Right atrium auricular region (tissue), 2 donors: Measurements from ENCODE around the gene LMAN2. TPM values are rescaled to one million over a fixed set of nuclear protein-coding genes. Genes with fewer than 3 reads are reported as not detected.

Experiments
- DNase-seq: peaks from one replicate; pipeline ENCODE4 v3.0.0-alpha.2; 2019; ENCODE audit warnings: low spot score
- H3K27ac ChIP-seq, 2 donors: fragments of 200-600 bp; sonication (generic); 1 replicate in 1 of 2; 2 replicates in 1 of 2; pipeline ENCODE4 v1.5.1; 2016 to 2019
- H3K27me3 ChIP-seq, 2 donors: fragments of 200-600 bp; sonication (generic); one replicate each; pipeline versions ENCODE4 v1.5.1 to v1.6.0; 2017 to 2019
- H3K36me3 ChIP-seq: fragments of 200-600 bp; sonication (generic); one replicate; pipeline ENCODE4 v1.5.1; 2016
- H3K4me1 ChIP-seq, 2 donors: fragments of 200-600 bp; sonication (generic); one replicate each; pipeline versions ENCODE4 v1.5.1 to v1.6.0; 2017 to 2019
- H3K4me3 ChIP-seq, 2 donors: fragments of 200-600 bp; sonication (generic); 1 replicate in 1 of 2; 2 replicates in 1 of 2; pipeline ENCODE4 v1.5.1; 2017 to 2019; ENCODE audit warnings: mild to moderate bottlenecking in 1 of 2, moderate library complexity in 1 of 2
- H3K9me3 ChIP-seq, 2 donors: fragments of 200-600 bp; sonication (generic); one replicate each; pipeline ENCODE4 v1.5.1; 2019
- total RNA-seq, 2 donors: library from RNA; depleted of rRNA; stranded (reverse); fragments of >200 nt; gene quantifications; one replicate each; pipeline ENCODE4 v1.1.0, GENCODE V29; 2016
- TF ChIP-seq, protein P1 (sequence below), 2 donors: fragments of 200-600 bp; sonication (generic); IDR thresholded peaks; one replicate each; pipeline ENCODE4 v1.5.1; 2019; ENCODE audit warnings: antibody characterized with exemption in 2 of 2

LMAN2 gene
- total RNA-seq, 2 donors from 2014 or later, result 128 to 134 TPM

DNA sequence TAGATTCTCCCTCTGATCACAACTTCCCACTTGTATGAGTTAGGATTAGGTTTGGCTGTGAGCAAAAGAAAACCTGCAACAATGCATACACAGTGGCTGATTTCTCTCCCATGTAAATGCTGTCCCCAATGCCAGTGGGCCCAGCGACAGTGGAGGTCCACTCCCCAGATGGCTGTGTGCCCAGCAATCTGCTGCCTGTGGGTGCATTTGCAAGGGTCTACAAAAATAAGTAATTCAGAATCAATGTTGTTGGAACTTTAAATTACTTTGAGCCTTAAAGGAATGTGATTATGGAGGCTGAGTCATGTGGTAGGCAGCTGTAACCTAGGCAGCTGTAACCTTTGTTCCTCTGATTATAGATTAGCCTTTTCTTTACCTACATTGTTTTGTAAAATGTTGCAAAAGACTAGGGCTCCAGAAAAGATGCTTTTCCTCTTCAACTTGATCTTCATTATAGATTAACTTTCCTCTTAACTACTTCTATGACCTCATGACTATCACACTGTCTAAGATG lies 25.5 kb downstream of the LMAN2 start:
- Histone ChIP-seq H3K27me3 (no peaks in the 10 kb centered on the region), H3K9me3 (no peaks in the 10 kb centered on the region), H3K27ac (no peak overlapping the region), H3K36me3 (no peaks in the 10 kb centered on the region), H3K4me3 (no peak overlapping the region), H3K4me1 (no peaks in the 10 kb centered on the region)
- TF ChIP-seq, protein P1, sequence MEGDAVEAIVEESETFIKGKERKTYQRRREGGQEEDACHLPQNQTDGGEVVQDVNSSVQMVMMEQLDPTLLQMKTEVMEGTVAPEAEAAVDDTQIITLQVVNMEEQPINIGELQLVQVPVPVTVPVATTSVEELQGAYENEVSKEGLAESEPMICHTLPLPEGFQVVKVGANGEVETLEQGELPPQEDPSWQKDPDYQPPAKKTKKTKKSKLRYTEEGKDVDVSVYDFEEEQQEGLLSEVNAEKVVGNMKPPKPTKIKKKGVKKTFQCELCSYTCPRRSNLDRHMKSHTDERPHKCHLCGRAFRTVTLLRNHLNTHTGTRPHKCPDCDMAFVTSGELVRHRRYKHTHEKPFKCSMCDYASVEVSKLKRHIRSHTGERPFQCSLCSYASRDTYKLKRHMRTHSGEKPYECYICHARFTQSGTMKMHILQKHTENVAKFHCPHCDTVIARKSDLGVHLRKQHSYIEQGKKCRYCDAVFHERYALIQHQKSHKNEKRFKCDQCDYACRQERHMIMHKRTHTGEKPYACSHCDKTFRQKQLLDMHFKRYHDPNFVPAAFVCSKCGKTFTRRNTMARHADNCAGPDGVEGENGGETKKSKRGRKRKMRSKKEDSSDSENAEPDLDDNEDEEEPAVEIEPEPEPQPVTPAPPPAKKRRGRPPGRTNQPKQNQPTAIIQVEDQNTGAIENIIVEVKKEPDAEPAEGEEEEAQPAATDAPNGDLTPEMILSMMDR (IDR thresholded peaks at IDR 0.05), result no peak
- no peak for DNase-seq

DNA sequence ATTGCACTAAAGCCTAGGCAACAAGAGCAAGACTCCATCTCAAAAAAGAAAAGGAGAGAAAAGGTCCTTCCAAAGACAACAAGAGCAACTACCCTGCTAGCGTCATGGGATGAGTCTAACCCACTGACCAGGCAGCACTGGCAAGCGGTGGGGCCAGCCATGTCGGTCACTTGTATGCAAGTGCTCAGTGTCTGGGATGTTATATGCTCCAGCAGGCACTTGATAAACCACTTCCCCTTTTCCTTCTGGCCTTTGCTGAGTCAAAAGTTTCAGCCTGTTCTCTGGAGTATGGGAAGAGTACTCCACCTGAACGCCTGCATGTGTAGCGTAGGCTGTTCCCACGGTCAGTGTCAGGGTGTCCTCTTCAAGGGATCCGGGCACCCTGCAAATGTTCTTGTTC lies 30.6 kb downstream of the LMAN2 start:
- no peak for DNase-seq
- Histone ChIP-seq H3K9me3 (no peaks in the 10 kb centered on the region), H3K27ac (no peak overlapping the region), H3K27me3 (no peaks in the 10 kb centered on the region), H3K36me3 (no peaks in the 10 kb centered on the region), H3K4me1 (no peaks in the 10 kb centered on the region), H3K4me3 (no peak overlapping the region)
- TF ChIP-seq, protein P1 (IDR thresholded peaks at IDR 0.05), result no peak

DNA sequence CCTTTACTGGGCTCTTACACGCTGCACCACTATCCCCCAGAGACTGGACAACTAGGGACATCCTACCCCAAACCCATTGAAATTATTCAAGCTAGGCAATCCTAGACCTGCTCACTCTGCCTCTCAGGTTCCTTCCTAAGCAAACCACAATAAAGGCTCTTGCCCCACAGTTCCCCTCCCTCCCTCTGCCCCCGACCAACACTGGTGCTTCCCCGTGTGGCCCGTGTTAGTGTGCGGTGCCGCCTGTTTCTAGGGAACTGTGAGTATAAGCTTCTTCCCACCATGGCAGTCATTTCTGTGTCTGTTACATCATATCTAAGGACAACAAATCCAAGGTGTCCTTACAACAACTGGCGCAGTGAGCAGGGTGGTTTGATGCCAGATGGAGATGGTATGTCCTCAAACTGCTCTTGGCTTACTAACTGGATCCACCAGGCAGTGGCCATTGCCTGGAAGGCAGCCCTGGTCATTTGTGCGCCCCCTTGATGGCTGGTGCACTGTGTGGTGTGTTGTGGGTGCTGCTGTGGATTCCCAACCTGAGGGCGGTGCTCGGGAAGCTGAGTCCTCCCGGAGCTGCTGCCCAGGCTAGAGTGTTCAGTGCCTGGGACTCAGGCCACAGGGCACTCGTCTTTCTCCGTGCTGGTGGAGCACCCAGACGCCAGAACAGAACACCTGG lies 31.4 kb downstream of the LMAN2 start:
- Histone ChIP-seq H3K9me3 (no peaks in the 10 kb centered on the region), H3K36me3 (no peaks in the 10 kb centered on the region), H3K4me1 (no peaks in the 10 kb centered on the region), H3K4me3 (no peak overlapping the region), H3K27ac (no peak overlapping the region), H3K27me3 (no peaks in the 10 kb centered on the region)
- TF ChIP-seq, protein P1 (IDR thresholded peaks at IDR 0.05), result no peak
- DNase-seq, result no peak

DNA sequence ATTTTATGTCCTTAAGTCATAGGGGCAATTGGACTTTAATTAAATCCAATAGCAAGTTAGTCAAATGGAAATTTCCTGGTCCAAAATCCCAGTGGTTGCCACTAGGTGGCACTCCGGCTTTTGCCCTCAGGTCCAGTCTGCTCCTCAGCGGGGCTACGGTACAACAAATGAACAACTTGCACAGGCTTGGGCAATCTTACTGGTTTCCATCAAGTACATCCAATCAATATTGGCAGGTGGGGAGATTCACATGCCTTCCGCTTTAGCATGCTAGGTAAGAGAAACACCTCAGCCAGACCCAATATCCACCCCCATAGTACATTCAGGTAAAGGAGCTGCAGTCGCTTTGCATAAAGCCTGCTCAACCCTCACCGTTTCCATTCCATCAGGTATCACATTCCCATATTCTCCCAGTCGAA lies 33.5 kb downstream of the LMAN2 start:
- no peaks in the 10 kb centered on the region for H3K9me3 ChIP-seq
- no peak overlapping the region for H3K4me3 ChIP-seq
- DNase-seq, result peak; percentile 82
- H3K36me3 ChIP-seq, result no peaks in the 10 kb centered on the region
- H3K27ac ChIP-seq, result no peak overlapping the region
- peaks cover 0 to 1% of the 10 kb centered on the region in 2 donors for H3K4me1 ChIP-seq
- TF ChIP-seq, protein P1 (IDR thresholded peaks at IDR 0.05), result peak; percentile 66 to 86
- H3K27me3 ChIP-seq, result no peaks in the 10 kb centered on the region

DNA sequence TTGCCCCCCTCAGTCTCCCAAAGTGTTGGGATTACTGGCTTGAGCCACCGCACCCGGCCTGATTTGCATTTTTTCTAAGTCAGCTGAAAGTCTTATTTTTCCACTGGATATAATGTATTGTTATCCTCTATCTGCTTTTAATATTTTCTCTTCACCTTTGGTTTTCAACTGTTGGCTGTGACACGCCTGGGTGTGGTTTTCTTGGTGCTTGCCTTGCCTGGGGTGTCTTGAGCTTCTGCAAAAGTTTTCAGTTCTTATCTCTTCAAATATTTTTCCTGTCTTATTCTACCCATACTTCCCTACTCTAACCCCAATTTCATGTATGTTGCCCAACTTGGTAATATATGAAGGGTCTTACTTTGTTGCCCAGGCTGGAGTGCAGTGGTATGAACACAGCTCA lies 35.5 kb downstream of the LMAN2 start:
- Histone ChIP-seq H3K4me1 (peaks cover 0 to 19% of the 10 kb centered on the region in 2 donors), H3K4me3 (no peak overlapping the region), H3K27me3 (no peaks in the 10 kb centered on the region), H3K9me3 (no peaks in the 10 kb centered on the region), H3K36me3 (no peaks in the 10 kb centered on the region), H3K27ac (no peak overlapping the region)
- TF ChIP-seq, protein P1 (IDR thresholded peaks at IDR 0.05), result no peak
- DNase-seq, result no peak

DNA sequence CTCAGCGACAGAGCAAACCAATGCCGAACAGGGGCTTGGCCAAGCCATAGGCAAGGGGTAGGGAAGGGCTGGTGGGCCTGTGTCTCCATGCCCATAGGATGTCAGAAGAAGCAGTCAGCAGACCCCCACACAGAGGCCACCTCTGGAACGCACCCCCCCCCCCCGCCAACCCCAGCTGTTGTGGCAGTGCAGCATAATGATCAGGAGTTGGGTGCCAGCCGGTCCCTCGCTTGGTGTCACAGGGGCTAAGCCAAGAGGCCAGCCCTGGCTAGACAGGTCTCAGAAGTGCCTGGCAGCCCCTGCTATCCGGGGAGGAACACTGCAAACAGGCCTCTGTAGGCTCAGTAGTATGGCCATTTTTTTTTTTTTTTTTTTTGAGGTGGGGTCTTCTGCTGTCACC lies 36.1 kb downstream of the LMAN2 start:
- Histone ChIP-seq H3K36me3 (no peaks in the 10 kb centered on the region), H3K4me3 (no peak overlapping the region), H3K27me3 (no peaks in the 10 kb centered on the region), H3K9me3 (no peaks in the 10 kb centered on the region), H3K27ac (no peak overlapping the region), H3K4me1 (peaks cover 0 to 25% of the 10 kb centered on the region in 2 donors)
- DNase-seq, result no peak
- TF ChIP-seq, protein P1 (IDR thresholded peaks at IDR 0.05), result no peak
